Hepatocyte (in vitro differentiated cells): ENCODE data around the gene HIPK3. TPM values are rescaled to one million over a fixed set of nuclear protein-coding genes. Genes with fewer than 3 reads are reported as not detected.

Source experiments
- DNase-seq: peaks from one replicate; pipeline ENCODE4 v3.0.0-alpha.2; 2016; ENCODE audit warnings: low spot score
- H2AFZ ChIP-seq: fragments of 200-600 bp; sonication (generic); 2 replicates; pipeline ENCODE4 v1.6.0; 2016; ENCODE audit warnings: antibody characterized with exemption, mild to moderate bottlenecking
- H3K27ac ChIP-seq: fragments of 200-600 bp; sonication (generic); 2 replicates; pipeline ENCODE4 v1.5.1; 2016; ENCODE audit warnings: mild to moderate bottlenecking
- H3K27me3 ChIP-seq: fragments of 200-600 bp; sonication (generic); 2 replicates; pipeline ENCODE4 v1.6.1; 2016
- H3K36me3 ChIP-seq: fragments of 200-600 bp; sonication (generic); replicated peaks from 2 replicates; pipeline ENCODE4 v1.5.1; 2016; ENCODE audit warnings: low read depth; ENCODE audit not compliant: insufficient read depth
- H3K4me1 ChIP-seq: fragments of 200-600 bp; sonication (generic); 2 replicates; pipeline ENCODE4 v1.5.1; 2016; ENCODE audit warnings: mild to moderate bottlenecking, moderate library complexity; ENCODE audit not compliant: insufficient read depth
- H3K4me2 ChIP-seq: fragments of 200-600 bp; sonication (generic); 2 replicates; pipeline ENCODE4 v1.6.0; 2016
- H3K4me3 ChIP-seq: fragments of 200-600 bp; sonication (generic); 2 replicates; pipeline ENCODE4 v1.5.1; 2016; ENCODE audit warnings: mild to moderate bottlenecking
- H3K79me2 ChIP-seq: fragments of 200-600 bp; sonication (generic); 2 replicates; pipeline ENCODE4 v1.6.0; 2017; ENCODE audit warnings: mild to moderate bottlenecking
- H3K9me2 ChIP-seq: fragments of 200-600 bp; sonication (generic); replicated peaks from 2 replicates; pipeline ENCODE4 v1.6.0; 2017; ENCODE audit warnings: mild to moderate bottlenecking; ENCODE audit not compliant: insufficient read depth
- H3K9me3 ChIP-seq: fragments of 200-600 bp; sonication (generic); 2 replicates; pipeline ENCODE4 v1.5.1; 2016; ENCODE audit warnings: low read depth, mild to moderate bottlenecking
- H4K20me1 ChIP-seq: fragments of 200-600 bp; sonication (generic); 2 replicates; pipeline ENCODE4 v1.6.0; 2016; ENCODE audit warnings: mild to moderate bottlenecking; ENCODE audit not compliant: insufficient read depth, poor library complexity, severe bottlenecking
- CTCF ChIP-seq: fragments of 200-600 bp; sonication (generic); IDR thresholded peaks from 2 replicates; pipeline ENCODE4 v1.5.1; 2016; ENCODE audit warnings: antibody characterized with exemption, mild to moderate bottlenecking; ENCODE audit not compliant: poor library complexity
- EZH2 ChIP-seq: fragments of 200-600 bp; sonication (generic); IDR thresholded peaks from 2 replicates; pipeline ENCODE4 v1.6.1; 2016; ENCODE audit warnings: antibody characterized with exemption, mild to moderate bottlenecking, borderline replicate concordance
- EZH2phosphoT487 ChIP-seq: fragments of 200-600 bp; sonication (generic); IDR thresholded peaks from one replicate; pipeline ENCODE4 v1.6.1; 2018; ENCODE audit warnings: antibody characterized with exemption, mild to moderate bottlenecking, low read depth, moderate library complexity; ENCODE audit not compliant: unreplicated experiment, severe bottlenecking
- WGBS: methylation state at CpG from one replicate; pipeline ENCODE4 v1.1.6; 2016; ENCODE audit warnings: low lambda C conversion rate; ENCODE audit errors: missing lambda C conversion rate; 5-methylcytosine and 5-hydroxymethylcytosine counted together
- polyA plus RNA-seq: library from polyadenylated mRNA; unstranded; fragments of >200 nt; fragmentation: Nextera tagmentation; extraction: Ambion mirVana; gene quantifications from 2 replicates; pipeline ENCODE4 v1.2.1, GENCODE V29; 2016
- total RNA-seq: library from RNA; depleted of rRNA; stranded (reverse); fragments of >200 nt; gene quantifications from 2 replicates; pipeline ENCODE4 v1.2.3, GENCODE V29; 2014

Gene HIPK3
- total and polyA plus RNA-seq, 2 experiments from 2014 or later = 25.0 to 123 TPM

GRCh38 chr11:33311680-33312079, 54.5 kb downstream of the HIPK3 start:
- Histone ChIP-seq H3K27ac (no peak overlapping the region), H3K27me3 (no peaks in the 10 kb centered on the region), H2AFZ (no peak overlapping the region), H3K9me2 (no peaks in the 10 kb centered on the region), H3K4me1 (no peaks in the 10 kb centered on the region), H3K4me3 (no peak overlapping the region), H3K4me2 (no peak overlapping the region), H4K20me1 (peaks cover 71% of the 10 kb centered on the region), H3K9me3 (no peaks in the 10 kb centered on the region), H3K36me3 (no peaks in the 10 kb centered on the region), H3K79me2 (peaks cover 100% of the 10 kb centered on the region)
- no peak for DNase-seq
- TF ChIP-seq CTCF (no peak), EZH2phosphoT487 (no peak), EZH2 (no peak)
- WGBS = 98% methylated on average over 3 of the region's 3 CpGs

GRCh38 chr11:33315822-33316221, 58.6 kb downstream of the HIPK3 start:
- Histone ChIP-seq H4K20me1 (peaks cover 63% of the 10 kb centered on the region), H3K36me3 (no peaks in the 10 kb centered on the region), H3K4me1 (no peaks in the 10 kb centered on the region), H3K4me3 (no peak overlapping the region), H3K27ac (no peak overlapping the region), H3K9me3 (no peaks in the 10 kb centered on the region), H3K4me2 (no peak overlapping the region), H3K27me3 (no peaks in the 10 kb centered on the region), H3K79me2 (peaks cover 100% of the 10 kb centered on the region), H2AFZ (no peak overlapping the region), H3K9me2 (no peaks in the 10 kb centered on the region)
- TF ChIP-seq EZH2 (no peak), CTCF (no peak), EZH2phosphoT487 (no peak)
- DNase-seq = no peak
- WGBS = 98% methylated on average over 3 of the region's 3 CpGs

- H3K9me3 ChIP-seq = no peaks in the 10 kb centered on the region
- no peak overlapping the region for H2AFZ ChIP-seq
- TF ChIP-seq EZH2 (no peak), EZH2phosphoT487 (no peak), CTCF (no peak)
- H3K4me3 ChIP-seq = no peak overlapping the region
- WGBS = 54% methylated on average over 1 of the region's 1 CpG
- peaks cover 8% of the 10 kb centered on the region for H3K4me1 ChIP-seq
- no peaks in the 10 kb centered on the region for H3K27me3 ChIP-seq
- no peak for DNase-seq
- no peak overlapping the region for H3K4me2 ChIP-seq
- peaks cover 100% of the 10 kb centered on the region for H3K79me2 ChIP-seq
- H4K20me1 ChIP-seq = peaks cover 58% of the 10 kb centered on the region
- H3K36me3 ChIP-seq = no peaks in the 10 kb centered on the region
- H3K27ac ChIP-seq = no peak overlapping the region
- H3K9me2 ChIP-seq = no peaks in the 10 kb centered on the region
Measured at GRCh38 chr11:33317662-33318061, 60.5 kb downstream of the HIPK3 start.
